Fibroblast of lung (primary cell): ENCODE measurements around the gene SULF2.

Source experiments
- CTCF ChIP-seq, 2 donors: IDR thresholded peaks in 1 of 2; conservative IDR thresholded peaks in 1 of 2; 1 replicate in 1 of 2; 2 replicates in 1 of 2; pipeline ENCODE4 v1.5.1; 2011 to 2012; ENCODE audit warnings: low read length in 2 of 2, control low read depth in 1 of 2, inconsistent platforms in 1 of 2, low read depth in 1 of 2, mild to moderate bottlenecking in 1 of 2
- EZH2 ChIP-seq: IDR thresholded peaks from 2 replicates; pipeline ENCODE4 v1.5.1; 2012; ENCODE audit warnings: low read length, control low read depth, mild to moderate bottlenecking; ENCODE audit errors: missing control alignments

- no peak for TF ChIP-seq CTCF (conservative IDR thresholded peaks at IDR 0.05 in 1 of 2, IDR thresholded peaks at IDR 0.05 in 1 of 2; ENCODE audit: low read depth in 1 of 2, low read length in 2 of 2)
- TF ChIP-seq EZH2, result no peak
Observed at GRCh38 chr20:47610945-47611250, 174.4 kb downstream of the SULF2 start.
